HG03575 (cell line): ENCODE results near the gene HEPHL1.

ENCODE experiments used
- ATAC-seq: cut with Tn5 transposase; IDR thresholded peaks from one replicate; pipeline ENCODE4 v1.9.1; 2021; ENCODE audit not compliant: unreplicated experiment, insufficient number of reproducible peaks, low FRiP score; ENCODE audit errors: extremely low read depth

The HEPHL1 gene

GRCh38 chr11:94011478-94011877, 9.7 kb upstream of the HEPHL1 start:
- ATAC-seq: no peak

- no peak for ATAC-seq
Measured at GRCh38 chr11:94017446-94017845, 3.7 kb upstream of the HEPHL1 start.

- ATAC-seq: no peak
Measured at GRCh38 chr11:94018721-94019120, 2.4 kb upstream of the HEPHL1 start.

GRCh38 chr11:94023856-94024255, 2.7 kb downstream of the HEPHL1 start:
- ATAC-seq: no peak

- ATAC-seq: no peak
Measured at GRCh38 chr11:94024547-94024946, 3.4 kb downstream of the HEPHL1 start.

- ATAC-seq: no peak
Measured at GRCh38 chr11:94025690-94026394, 4.7 kb downstream of the HEPHL1 start.

- ATAC-seq: no peak
Measured at GRCh38 chr11:94027210-94027609, 6.1 kb downstream of the HEPHL1 start.

- ATAC-seq: no peak
Measured at GRCh38 chr11:94028436-94028835, 7.3 kb downstream of the HEPHL1 start.

GRCh38 chr11:94030059-94030458, 8.9 kb downstream of the HEPHL1 start:
- no peak for ATAC-seq

- ATAC-seq: no peak
Measured at GRCh38 chr11:94031625-94032024, 10.5 kb downstream of the HEPHL1 start.

GRCh38 chr11:94032066-94032465, 10.9 kb downstream of the HEPHL1 start:
- no peak for ATAC-seq

- no peak for ATAC-seq
Measured at GRCh38 chr11:94032725-94033124, 11.6 kb downstream of the HEPHL1 start.

- no peak for ATAC-seq
Measured at GRCh38 chr11:94034207-94034606, 13.1 kb downstream of the HEPHL1 start.

- ATAC-seq: no peak
Measured at GRCh38 chr11:94036096-94036495, 14.9 kb downstream of the HEPHL1 start.

- ATAC-seq: no peak
Measured at GRCh38 chr11:94043241-94043640, 22.1 kb downstream of the HEPHL1 start.

- no peak for ATAC-seq
Measured at GRCh38 chr11:94046796-94047195, 25.6 kb downstream of the HEPHL1 start.

GRCh38 chr11:94048032-94048709, 27.0 kb downstream of the HEPHL1 start:
- ATAC-seq: no peak

GRCh38 chr11:94049351-94049750, 28.2 kb downstream of the HEPHL1 start:
- no peak for ATAC-seq

- ATAC-seq: no peak
Measured at GRCh38 chr11:94058630-94059029, 37.5 kb downstream of the HEPHL1 start.

- ATAC-seq: no peak
Measured at GRCh38 chr11:94059065-94059464, 37.9 kb downstream of the HEPHL1 start.

GRCh38 chr11:94060401-94060800, 39.2 kb downstream of the HEPHL1 start:
- no peak for ATAC-seq
